GM12878 (cell line): ENCODE results near the gene KAZN. TPM values are rescaled to one million over a fixed set of nuclear protein-coding genes. Genes with fewer than 3 reads are reported as not detected.

ENCODE experiments used
- ATAC-seq: fragments of 200-7000 bp; cut with Tn5 transposase; 3 replicates; pipeline ENCODE4 v1.9.1; 2020; ENCODE audit warnings: mild to moderate bottlenecking, moderate library complexity
- BruUV-seq: library from RNA; stranded (reverse); fragments of 400-500 nt; replicated peaks from 2 replicates; lab custom pipeline; 2021; lab: Mats Ljungman, UMichigan
- CTCF ChIA-PET: fragments of 300-600 bp; sonication (Branson Sonifier 250); formaldehyde crosslinking; extraction: SDS; loops from one replicate; lab custom pipeline; 2021; ENCODE audit warnings: inconsistent platforms; lab: Yijun Ruan, JAX
- POLR2A ChIA-PET: fragments of 350-600 bp; formaldehyde crosslinking; extraction: SDS; loops from one replicate; lab custom pipeline; 2021; ENCODE audit warnings: inconsistent platforms; lab: Charles Lee
- RAD21 ChIA-PET: fragments of 300-600 bp; sonication (Branson Sonifier 250); formaldehyde crosslinking; loops from one replicate; lab custom pipeline; 2023; ENCODE audit warnings: antibody characterized with exemption; ENCODE audit not compliant: unreplicated experiment; lab: Charles Lee
- SMC1A ChIA-PET: fragments of 300-600 bp; sonication (Branson Sonifier 250); formaldehyde crosslinking; loops from one replicate; lab custom pipeline; 2023; ENCODE audit not compliant: unreplicated experiment, uncharacterized antibody; lab: Charles Lee
- DNase-seq: peaks from one replicate; pipeline ENCODE4 v3.0.0-alpha.2; 2011; ENCODE audit warnings: low read depth, low spot score
- FAIRE-seq: peaks from 3 replicates; lab custom pipeline; 2011; peaks lifted over from hg19 to GRCh38; lab: Jason Lieb, UNC
- H2AFZ ChIP-seq: 2 replicates; pipeline ENCODE4 v1.6.0; 2011; ENCODE audit warnings: low read depth, low read length, control low read depth; ENCODE audit not compliant: control insufficient read depth
- H3K27ac ChIP-seq: 2 replicates; pipeline ENCODE4 v1.5.1; 2011; ENCODE audit warnings: control low read depth; ENCODE audit not compliant: control insufficient read depth, insufficient read depth
- H3K27me3 ChIP-seq, 2 experiments: replicated peaks in 1 of 2; 2 replicates each; pipeline versions ENCODE4 v1.6.0 to v1.6.1; 2011; ENCODE audit warnings: low read length in 1 of 2; ENCODE audit not compliant: control insufficient read depth in 2 of 2, insufficient read depth in 2 of 2
- H3K36me3 ChIP-seq, 2 experiments: 2 replicates each; pipeline ENCODE4 v1.5.1; 2011; ENCODE audit warnings: low read length in 1 of 2; ENCODE audit not compliant: control insufficient read depth in 2 of 2, insufficient read depth in 2 of 2
- H3K4me1 ChIP-seq: 2 replicates; pipeline ENCODE4 v1.6.1; 2011; ENCODE audit warnings: mild to moderate bottlenecking, low read length, moderate library complexity, mixed read lengths; ENCODE audit not compliant: control insufficient read depth, insufficient read depth
- H3K4me2 ChIP-seq: 2 replicates; pipeline ENCODE4 v1.6.0; 2011; ENCODE audit warnings: control low read depth; ENCODE audit not compliant: control insufficient read depth, insufficient read depth
- H3K4me3 ChIP-seq: fragments of 200-600 bp; sonication (generic); 2 replicates; pipeline ENCODE4 v1.5.1; 2016
- H3K79me2 ChIP-seq: 2 replicates; pipeline ENCODE4 v1.6.0; 2011; ENCODE audit warnings: low read length; ENCODE audit not compliant: control insufficient read depth, insufficient read depth
- H3K9ac ChIP-seq: 2 replicates; pipeline ENCODE4 v1.8.0; 2011; ENCODE audit warnings: low read length, control low read depth, mixed read lengths; ENCODE audit not compliant: control insufficient read depth, insufficient read depth
- H3K9me3 ChIP-seq: replicated peaks from 3 replicates; pipeline ENCODE4 v1.5.1; 2011; ENCODE audit warnings: mild to moderate bottlenecking, low read length; ENCODE audit not compliant: control insufficient read depth, insufficient read depth
- H4K20me1 ChIP-seq: 2 replicates; pipeline ENCODE4 v1.6.0; 2011; ENCODE audit not compliant: control insufficient read depth, insufficient read depth
- JUND ChIP-seq: IDR thresholded peaks from 2 replicates; pipeline ENCODE4 v1.6.1; 2012; ENCODE audit warnings: low read depth, mild to moderate bottlenecking, low read length, improper control_type of control experiment, moderate library complexity
- SMC3 ChIP-seq: IDR thresholded peaks from 2 replicates; pipeline ENCODE4 v1.6.1; 2011; ENCODE audit warnings: low read length, improper control_type of control experiment, borderline replicate concordance
- WGBS: methylation state at CpG from one replicate; pipeline ENCODE4 v1.1.6; 2016; ENCODE audit warnings: low lambda C conversion rate; ENCODE audit not compliant: insufficient replicate concordance, insufficient coverage; ENCODE audit errors: missing lambda C conversion rate; 5-methylcytosine and 5-hydroxymethylcytosine counted together
- in situ Hi-C: fragments of 300-500 bp; cut with MboI; formaldehyde crosslinking; loops from 9 replicates; pipeline ENCODE4 v1.14.3; 2018; ENCODE audit warnings: mixed read lengths
- intact Hi-C: fragments of 100-400 bp; cut with micrococcal nuclease; formaldehyde crosslinking; loops from one replicate; pipeline ENCODE4 v1.14.2; 2022; ENCODE audit not compliant: unreplicated experiment
- polyA plus RNA-seq, 11 experiments: library from polyadenylated mRNA; depleted of rRNA in 4 of 11; unstranded in 6 of 11; stranded (reverse) in 5 of 11; fragments of >200 nt; fragmentation: Nextera tagmentation in 4 of 11; fragmentation: Illumina TruSeq in 1 of 11; extraction: Ambion mirVana in 4 of 11; extraction: Trizol in 1 of 11; gene quantifications; 1 replicate in 1 of 11; 2 replicates in 10 of 11; pipeline versions ENCODE4 v1.2.1 to v1.2.3, GENCODE V29; 2011 to 2016; ENCODE audit warnings: inconsistent platforms in 2 of 11, missing spikeins in 2 of 11, low read depth in 1 of 11
- total RNA-seq, 4 experiments: library from RNA; depleted of rRNA in 3 of 4; stranded (reverse); fragments of >200 nt in 3 of 4; fragmentation: Illumina TruSeq in 1 of 4; extraction: Trizol in 1 of 4; gene quantifications; 2 replicates each; pipeline versions ENCODE4 v1.2.1 to v1.2.3, GENCODE V29; 2013 to 2021
- TF ChIP-seq, protein P1 (sequence below), 3 experiments: IDR thresholded peaks in 2 of 3; conservative IDR thresholded peaks in 1 of 3; 2 replicates each; pipeline ENCODE4 v1.5.1; 2011; ENCODE audit warnings: low read depth in 3 of 3, low read length in 3 of 3, mild to moderate bottlenecking in 3 of 3, control low read depth in 2 of 3, moderate library complexity in 2 of 3, inconsistent platforms in 1 of 3, mixed read lengths in 1 of 3; ENCODE audit not compliant: control insufficient read depth in 2 of 3, insufficient read depth in 1 of 3; ENCODE audit errors: extremely low read depth in 1 of 3

KAZN gene
- total and polyA plus RNA-seq, 10 of the 15 experiments (the other 5 are each of a cell fraction or from before 2014, with no cell fraction given) = 0.72 to 4.0 (median 1.2) TPM

DNA sequence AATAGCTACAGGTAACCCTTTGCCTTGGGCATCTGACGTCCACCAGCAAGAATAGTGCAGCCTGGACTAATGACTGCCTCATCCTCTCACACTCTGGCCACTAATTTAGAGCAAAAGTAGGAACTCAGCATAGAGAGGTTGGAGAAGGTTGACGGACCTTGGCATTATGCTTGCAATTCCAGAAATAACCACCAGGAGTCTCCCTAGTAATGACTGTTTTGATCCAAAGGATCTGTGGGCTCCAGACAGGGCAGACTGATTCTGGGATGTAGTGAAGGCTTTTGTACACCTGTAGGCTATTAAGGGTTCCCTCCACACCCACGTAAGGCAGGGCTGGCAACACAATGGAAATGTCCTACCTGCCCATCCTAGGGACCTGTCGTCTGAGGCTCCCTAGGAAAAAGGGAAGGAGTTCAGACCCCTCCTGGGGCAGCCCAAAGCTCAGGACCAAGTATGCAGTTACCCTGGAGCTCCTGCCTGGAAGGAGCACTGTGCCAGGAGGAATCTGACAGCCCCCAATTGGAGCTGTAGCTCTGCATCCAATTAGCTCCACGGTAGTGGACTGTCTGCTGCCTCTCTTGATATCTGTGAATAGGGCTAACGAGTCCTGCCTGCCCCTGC, 464.1 kb downstream of the KAZN start:
- Histone ChIP-seq H3K79me2 (no peaks in the 10 kb centered on the region), H3K4me3 (no peak overlapping the region), H3K9me3 (no peaks in the 10 kb centered on the region; the same call in 2 of the 3 replicates), H3K4me2 (no peak overlapping the region), H3K27me3 (no peaks in the 10 kb centered on the region), H2AFZ (no peak overlapping the region), H4K20me1 (no peaks in the 10 kb centered on the region), H3K4me1 (no peaks in the 10 kb centered on the region), H3K9ac (no peak overlapping the region), H3K27ac (no peak overlapping the region), H3K36me3 (no peaks in the 10 kb centered on the region; a peak in 1 of 4 replicates)
- BruUV-seq = no TSS peak
- ATAC-seq (no peak), DNase-seq (no peak), FAIRE-seq (peak; percentile 59)
- in situ Hi-C loops = no loop called here
- ChIA-PET SMC1A (interaction anchor here (0.8 kb wide), 1 partner anchor 24 kb away, joined by 3 read pairs; no protein-coding TSS in a partner anchor), POLR2A (no interaction called here), RAD21 (no interaction called here), CTCF (interaction anchor here (0.7 to 1.4 kb wide), 3 partner anchors 9 to 243 kb away, joined by 3 to 4 read pairs (median 3); no protein-coding TSS in a partner anchor)
- TF ChIP-seq, protein P1, sequence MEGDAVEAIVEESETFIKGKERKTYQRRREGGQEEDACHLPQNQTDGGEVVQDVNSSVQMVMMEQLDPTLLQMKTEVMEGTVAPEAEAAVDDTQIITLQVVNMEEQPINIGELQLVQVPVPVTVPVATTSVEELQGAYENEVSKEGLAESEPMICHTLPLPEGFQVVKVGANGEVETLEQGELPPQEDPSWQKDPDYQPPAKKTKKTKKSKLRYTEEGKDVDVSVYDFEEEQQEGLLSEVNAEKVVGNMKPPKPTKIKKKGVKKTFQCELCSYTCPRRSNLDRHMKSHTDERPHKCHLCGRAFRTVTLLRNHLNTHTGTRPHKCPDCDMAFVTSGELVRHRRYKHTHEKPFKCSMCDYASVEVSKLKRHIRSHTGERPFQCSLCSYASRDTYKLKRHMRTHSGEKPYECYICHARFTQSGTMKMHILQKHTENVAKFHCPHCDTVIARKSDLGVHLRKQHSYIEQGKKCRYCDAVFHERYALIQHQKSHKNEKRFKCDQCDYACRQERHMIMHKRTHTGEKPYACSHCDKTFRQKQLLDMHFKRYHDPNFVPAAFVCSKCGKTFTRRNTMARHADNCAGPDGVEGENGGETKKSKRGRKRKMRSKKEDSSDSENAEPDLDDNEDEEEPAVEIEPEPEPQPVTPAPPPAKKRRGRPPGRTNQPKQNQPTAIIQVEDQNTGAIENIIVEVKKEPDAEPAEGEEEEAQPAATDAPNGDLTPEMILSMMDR (IDR thresholded peaks at IDR 0.05 in 2 of 3, conservative IDR thresholded peaks at IDR 0.05 in 1 of 3; ENCODE audit: control insufficient read depth in 2 of 3, extremely low read depth in 1 of 3, insufficient read depth in 1 of 3, low read depth in 3 of 3, low read length in 3 of 3) = peak in 2 of 3 experiments; percentile 41 to 57; a peak in 3 of 6 replicates
- peak; percentile 23; the same call in 1 of the 2 replicates for TF ChIP-seq SMC3
- TF ChIP-seq JUND = no peak
- WGBS = 33% methylated on average over 6 of the region's 6 CpGs
- intact Hi-C loops = no loop called here
